SH-SY5Y (cell line): Measurements from ENCODE around the gene ACOXL.

Experiments
- GATA2 ChIP-seq: IDR thresholded peaks from 2 replicates; pipeline ENCODE4 v1.6.1; 2011; ENCODE audit warnings: mild to moderate bottlenecking, low read depth, low read length
- GATA3 ChIP-seq: IDR thresholded peaks from 2 replicates; pipeline ENCODE4 v1.6.1; 2011; ENCODE audit warnings: low read depth, mild to moderate bottlenecking, low read length, moderate library complexity

DNA sequence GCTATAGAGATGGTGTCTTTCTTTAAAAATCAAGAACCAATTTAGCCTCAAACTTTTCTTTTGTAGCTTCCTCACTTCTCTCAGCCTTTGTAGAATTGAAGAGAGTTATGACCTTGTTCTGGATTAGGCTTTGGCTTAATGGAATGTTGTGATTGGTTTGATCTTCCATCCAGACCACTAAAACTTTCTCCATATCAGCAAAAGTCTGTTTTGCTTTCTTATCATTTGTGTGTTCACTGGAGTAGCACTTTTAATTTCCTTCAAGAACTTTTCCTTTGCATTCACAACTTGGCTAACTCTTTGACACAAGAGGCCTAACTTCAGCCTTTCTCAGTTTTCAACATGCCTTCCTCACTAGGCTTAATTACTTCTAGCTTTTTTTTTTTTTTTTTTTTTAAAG lies 193.1 kb downstream of the ACOXL start:
- TF ChIP-seq GATA2, result no peak
- TF ChIP-seq GATA3, result no peak
